ENCODE measurements around the gene ASTN2. TPM values are rescaled to one million over a fixed set of nuclear protein-coding genes. Genes with fewer than 3 reads are reported as not detected.

Gene ASTN2
- total RNA-seq, 1 donor from 2014 or later, result 15.9 TPM

DNA sequence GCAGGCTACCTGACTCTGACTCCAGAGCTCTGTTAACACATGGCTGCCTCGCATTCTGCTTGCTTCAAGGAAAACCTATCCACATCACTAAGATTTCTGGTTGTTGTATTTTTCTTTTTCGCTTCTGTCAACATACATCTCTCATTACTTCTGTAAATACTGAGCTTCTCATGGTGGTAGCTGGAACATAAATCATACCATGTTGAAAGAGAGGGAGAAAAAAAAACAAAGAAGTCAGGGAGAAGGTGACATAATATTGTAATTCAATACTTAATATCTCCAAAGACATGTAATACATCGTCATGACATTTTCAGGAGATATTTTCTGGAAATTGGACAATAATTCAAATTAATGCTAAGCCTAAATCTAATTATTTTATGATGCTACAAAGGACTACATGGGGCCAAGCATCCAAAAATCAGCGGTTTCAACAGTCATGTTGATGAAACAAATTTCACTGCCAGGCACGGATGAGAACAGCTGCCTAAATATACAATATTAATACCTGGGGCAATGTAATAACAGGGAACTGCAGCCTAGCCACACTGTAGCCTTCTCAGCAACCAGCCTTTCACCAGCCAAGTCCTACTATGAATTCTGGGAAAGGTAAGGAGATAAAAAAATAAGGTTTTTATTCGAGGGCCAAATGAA is 395.8 kb downstream of the ASTN2 start:
- DNase-seq (ENCODE audit: extremely low spot score, unreplicated experiment), result no peak
- TF ChIP-seq, protein P1, sequence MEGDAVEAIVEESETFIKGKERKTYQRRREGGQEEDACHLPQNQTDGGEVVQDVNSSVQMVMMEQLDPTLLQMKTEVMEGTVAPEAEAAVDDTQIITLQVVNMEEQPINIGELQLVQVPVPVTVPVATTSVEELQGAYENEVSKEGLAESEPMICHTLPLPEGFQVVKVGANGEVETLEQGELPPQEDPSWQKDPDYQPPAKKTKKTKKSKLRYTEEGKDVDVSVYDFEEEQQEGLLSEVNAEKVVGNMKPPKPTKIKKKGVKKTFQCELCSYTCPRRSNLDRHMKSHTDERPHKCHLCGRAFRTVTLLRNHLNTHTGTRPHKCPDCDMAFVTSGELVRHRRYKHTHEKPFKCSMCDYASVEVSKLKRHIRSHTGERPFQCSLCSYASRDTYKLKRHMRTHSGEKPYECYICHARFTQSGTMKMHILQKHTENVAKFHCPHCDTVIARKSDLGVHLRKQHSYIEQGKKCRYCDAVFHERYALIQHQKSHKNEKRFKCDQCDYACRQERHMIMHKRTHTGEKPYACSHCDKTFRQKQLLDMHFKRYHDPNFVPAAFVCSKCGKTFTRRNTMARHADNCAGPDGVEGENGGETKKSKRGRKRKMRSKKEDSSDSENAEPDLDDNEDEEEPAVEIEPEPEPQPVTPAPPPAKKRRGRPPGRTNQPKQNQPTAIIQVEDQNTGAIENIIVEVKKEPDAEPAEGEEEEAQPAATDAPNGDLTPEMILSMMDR (conservative IDR thresholded peaks at IDR 0.05), result no peak
- H3K4me3 Mint-ChIP-seq, result no peak overlapping the region
- H3K27ac Mint-ChIP-seq, result no peak overlapping the region
- no peaks in the 10 kb centered on the region for H3K27me3 Mint-ChIP-seq
- no peaks in the 10 kb centered on the region for H3K36me3 Mint-ChIP-seq
- H3K9me3 Mint-ChIP-seq, result no peaks in the 10 kb centered on the region
- no peaks in the 10 kb centered on the region for H3K4me1 Mint-ChIP-seq (ENCODE audit: unreplicated experiment)

- H3K4me3 Mint-ChIP-seq, result no peak overlapping the region
- H3K4me1 Mint-ChIP-seq (ENCODE audit: unreplicated experiment), result no peaks in the 10 kb centered on the region
- H3K27ac Mint-ChIP-seq, result no peak overlapping the region
- no peaks in the 10 kb centered on the region for H3K9me3 Mint-ChIP-seq
- no peaks in the 10 kb centered on the region for H3K27me3 Mint-ChIP-seq
- H3K36me3 Mint-ChIP-seq, result no peaks in the 10 kb centered on the region
- DNase-seq (ENCODE audit: extremely low spot score, unreplicated experiment), result no peak
- TF ChIP-seq, protein P1 (conservative IDR thresholded peaks at IDR 0.05), result no peak
Measured at GRCh38 chr9:117017414-117017985, 397.4 kb downstream of the ASTN2 start.

GRCh38 chr9:117014061-117014460 is 400.8 kb downstream of the ASTN2 start:
- DNase-seq (ENCODE audit: extremely low spot score, unreplicated experiment), result no peak
- H3K27ac Mint-ChIP-seq, result no peak overlapping the region
- no peaks in the 10 kb centered on the region for H3K4me1 Mint-ChIP-seq (ENCODE audit: unreplicated experiment)
- H3K27me3 Mint-ChIP-seq, result no peaks in the 10 kb centered on the region
- H3K9me3 Mint-ChIP-seq, result no peaks in the 10 kb centered on the region
- TF ChIP-seq, protein P1 (conservative IDR thresholded peaks at IDR 0.05), result no peak
- H3K36me3 Mint-ChIP-seq, result no peaks in the 10 kb centered on the region
- no peak overlapping the region for H3K4me3 Mint-ChIP-seq

GRCh38 chr9:117013440-117013995 is 401.3 kb downstream of the ASTN2 start:
- H3K4me3 Mint-ChIP-seq, result no peak overlapping the region
- no peaks in the 10 kb centered on the region for H3K9me3 Mint-ChIP-seq
- no peaks in the 10 kb centered on the region for H3K36me3 Mint-ChIP-seq
- no peaks in the 10 kb centered on the region for H3K4me1 Mint-ChIP-seq (ENCODE audit: unreplicated experiment)
- TF ChIP-seq, protein P1 (conservative IDR thresholded peaks at IDR 0.05), result no peak
- no peaks in the 10 kb centered on the region for H3K27me3 Mint-ChIP-seq
- no peak for DNase-seq (ENCODE audit: extremely low spot score, unreplicated experiment)
- no peak overlapping the region for H3K27ac Mint-ChIP-seq

DNA sequence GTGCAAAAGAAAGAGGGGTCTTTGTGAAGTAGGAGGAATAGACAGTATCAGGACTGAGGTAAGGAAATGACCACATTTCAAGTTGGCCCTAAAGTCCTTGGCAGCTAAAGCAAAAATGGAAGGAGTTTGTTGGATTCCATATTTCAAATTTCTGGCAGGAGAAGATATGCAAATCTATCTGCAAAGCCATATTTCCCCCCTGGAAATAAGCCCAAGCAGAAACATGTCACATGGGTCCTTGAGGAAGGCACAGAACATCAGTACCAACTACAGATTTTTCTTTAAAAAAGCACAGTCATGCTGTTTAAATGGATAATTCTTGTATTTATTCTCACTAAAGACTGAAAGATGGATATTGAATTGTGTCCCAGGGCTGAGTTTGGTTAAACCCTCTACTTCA is 404.8 kb downstream of the ASTN2 start:
- Mint-ChIP-seq H3K4me1 (ENCODE audit: unreplicated experiment) (no peaks in the 10 kb centered on the region), H3K4me3 (no peak overlapping the region), H3K27ac (no peak overlapping the region), H3K27me3 (no peaks in the 10 kb centered on the region), H3K36me3 (no peaks in the 10 kb centered on the region), H3K9me3 (no peaks in the 10 kb centered on the region)
- no peak for DNase-seq (ENCODE audit: extremely low spot score, unreplicated experiment)
- TF ChIP-seq, protein P1 (conservative IDR thresholded peaks at IDR 0.05), result no peak
